ENCODE measurements around the gene ARHGEF39. TPM values are rescaled to one million over a fixed set of nuclear protein-coding genes. Genes with fewer than 3 reads are reported as not detected.

ARHGEF39 gene
- total RNA-seq, 1 donor from 2014 or later: not detected

GRCh38 chr9:35675732-35676392, 10.9 kb upstream of the ARHGEF39 start:
- no peak for DNase-seq (ENCODE audit: low read depth)

GRCh38 chr9:35675204-35675603, 10.2 kb upstream of the ARHGEF39 start:
- DNase-seq (ENCODE audit: low read depth): no peak

- no peak for DNase-seq (ENCODE audit: low read depth)
Observed at GRCh38 chr9:35674025-35674361, 9.0 kb upstream of the ARHGEF39 start.

GRCh38 chr9:35673132-35674024, 8.4 kb upstream of the ARHGEF39 start, which contains the start of gene CA9:
CA9 (plus strand) TSS chr9:35673928; CDS start chr9:35673960, 32 bp downstream.
- DNase-seq (ENCODE audit: low read depth): peak; percentile 48

GRCh38 chr9:35669331-35670145, 4.5 kb upstream of the ARHGEF39 start:
- peak; percentile 92 for DNase-seq (ENCODE audit: low read depth)

DNA sequence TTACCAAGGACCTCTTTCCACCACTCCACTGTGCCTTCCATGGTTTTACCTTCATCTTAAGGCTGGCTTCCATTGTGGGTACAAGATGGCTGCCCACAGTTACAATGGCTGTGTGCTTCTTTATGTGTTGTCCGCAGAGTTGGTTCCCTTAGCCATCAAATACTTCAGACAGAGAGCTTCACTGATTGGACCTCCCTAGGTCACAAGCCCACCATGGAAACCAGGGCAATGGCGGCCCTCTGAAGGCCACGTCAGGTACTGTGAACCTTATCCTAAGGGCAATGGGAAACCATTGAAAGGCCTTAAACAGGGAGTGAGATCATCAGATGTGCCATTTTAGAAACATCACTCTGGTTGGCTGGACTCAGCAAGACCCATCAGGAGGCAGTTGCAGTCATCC, 2.9 kb upstream of the ARHGEF39 start:
- DNase-seq (ENCODE audit: low read depth): no peak

- no peak for DNase-seq (ENCODE audit: low read depth)
Observed at GRCh38 chr9:35666549-35666948, 1.6 kb upstream of the ARHGEF39 start.

- peak; percentile 64 for DNase-seq (ENCODE audit: low read depth)
Observed at GRCh38 chr9:35666045-35666444, 1.1 kb upstream of the ARHGEF39 start.

GRCh38 chr9:35665471-35665818, 450 bp upstream of the ARHGEF39 start:
- no peak for DNase-seq (ENCODE audit: low read depth)

GRCh38 chr9:35662437-35662836, 2.6 kb downstream of the ARHGEF39 start:
- DNase-seq (ENCODE audit: low read depth): no peak

DNA sequence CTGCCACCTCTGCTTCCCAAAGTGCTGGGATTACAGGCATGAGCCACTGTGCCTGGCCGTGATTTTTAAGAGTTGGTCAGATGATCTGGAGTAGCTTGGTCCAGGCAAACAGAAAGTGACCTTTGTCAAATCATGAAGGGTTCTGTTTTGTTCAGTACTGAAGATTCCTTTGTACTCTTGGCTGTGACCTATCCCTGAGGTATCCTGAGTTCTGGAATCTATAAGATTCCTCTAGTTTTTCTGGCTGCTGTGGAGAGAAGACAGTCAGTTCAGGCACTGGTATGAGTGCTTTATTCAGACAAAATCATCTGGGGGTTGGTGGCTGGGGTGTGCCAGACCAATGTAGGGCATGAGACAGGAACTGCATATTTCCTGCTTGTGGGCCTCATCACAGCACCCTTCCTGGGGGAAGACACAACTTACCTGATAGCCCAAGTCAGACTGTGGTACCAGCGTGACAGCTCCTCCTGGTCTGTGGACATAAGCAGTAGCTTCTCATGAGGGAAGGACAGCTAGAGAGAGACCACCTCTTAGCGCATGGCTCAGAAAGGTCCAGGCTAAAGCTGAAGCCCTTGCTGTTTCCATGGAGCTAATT, 3.1 kb downstream of the ARHGEF39 start:
- no peak for DNase-seq (ENCODE audit: low read depth)

DNA sequence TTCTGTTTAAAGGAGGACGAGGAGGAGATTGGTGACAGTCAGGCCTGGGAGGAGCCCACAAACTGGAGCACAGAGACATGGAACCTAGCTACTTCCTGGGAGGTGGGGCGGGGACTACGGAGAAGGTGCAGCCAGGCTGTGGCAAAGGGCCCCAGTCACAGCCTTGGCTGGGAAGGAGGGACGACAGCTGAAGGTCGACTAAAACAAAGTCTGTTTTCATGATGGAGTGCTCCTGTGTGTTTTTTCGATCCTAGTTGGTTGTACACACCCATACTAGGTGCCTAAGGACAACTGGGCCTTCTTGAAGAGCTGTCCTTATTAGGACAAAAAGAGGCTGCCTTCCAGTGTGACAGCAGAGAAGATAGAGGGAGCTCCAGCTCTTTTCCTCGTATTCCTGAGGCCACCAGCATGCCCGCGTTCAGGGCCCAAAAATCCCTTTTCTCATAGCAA, 4.0 kb downstream of the ARHGEF39 start:
- peak; percentile 69 for DNase-seq (ENCODE audit: low read depth)

GRCh38 chr9:35659340-35659739, 5.7 kb downstream of the ARHGEF39 start:
- DNase-seq (ENCODE audit: low read depth): peak; percentile 75

DNA sequence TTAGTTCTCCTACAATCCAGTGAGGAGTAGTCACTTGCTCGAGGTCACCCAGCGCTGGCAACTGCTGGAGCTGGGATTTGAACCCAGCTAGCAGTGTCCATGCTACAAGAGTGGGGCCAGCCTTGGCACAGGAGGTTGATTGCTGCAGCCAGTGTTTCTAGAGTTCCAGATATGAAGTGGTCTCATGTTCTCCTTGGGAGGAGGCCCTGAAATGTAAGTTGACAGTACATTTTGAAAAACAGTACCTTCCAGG, 6.1 kb downstream of the ARHGEF39 start:
- DNase-seq (ENCODE audit: low read depth): peak; percentile 61

DNA sequence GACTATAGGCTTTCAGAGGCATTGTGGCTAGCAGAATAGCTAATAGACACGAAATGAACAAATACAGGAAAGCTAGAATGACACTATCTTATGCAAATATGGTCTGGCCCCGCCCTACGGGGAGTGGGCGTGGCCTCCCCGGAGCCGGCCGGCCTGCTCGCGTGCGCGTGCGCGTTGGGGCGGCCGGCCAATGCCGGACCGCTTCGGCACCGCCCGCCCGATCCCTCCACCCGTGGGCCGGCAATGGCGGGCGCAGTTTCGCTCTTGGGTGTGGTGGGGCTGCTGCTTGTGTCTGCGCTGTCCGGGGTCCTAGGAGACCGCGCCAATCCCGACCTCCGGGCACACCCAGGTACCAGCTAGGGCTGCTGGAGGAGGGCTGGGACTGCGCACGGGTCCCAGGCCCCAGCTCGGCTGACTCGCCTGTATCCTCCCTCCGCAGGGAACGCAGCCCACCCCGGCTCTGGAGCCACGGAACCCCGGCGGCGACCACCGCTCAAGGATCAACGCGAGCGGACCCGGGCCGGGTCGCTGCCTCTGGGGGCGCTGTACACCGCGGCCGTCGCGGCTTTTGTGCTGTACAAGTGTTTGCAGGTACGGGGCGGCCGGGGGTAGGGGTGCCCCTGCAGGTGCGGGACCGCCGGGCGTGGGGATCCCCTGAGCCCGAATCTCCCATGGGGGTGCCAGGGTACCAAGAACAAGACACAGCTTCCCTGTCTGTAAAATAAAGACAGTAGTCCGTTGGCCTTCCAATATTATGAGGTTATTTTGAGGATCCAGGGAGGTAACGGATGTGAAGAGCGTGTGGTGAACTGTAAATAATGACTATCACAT, 6.6 kb downstream of the ARHGEF39 start, which contains the start of gene CCDC107:
CCDC107 (plus strand) TSS at position 156 of the 831 bp plus-strand sequence; CDS start at position 244, 88 bp downstream.
- DNase-seq (ENCODE audit: low read depth): peak; percentile 84

GRCh38 chr9:35657546-35658136, 7.4 kb downstream of the ARHGEF39 start, which contains the start of gene RMRP:
RMRP (minus strand) TSS chr9:35658019.
- peak; percentile 99 for DNase-seq (ENCODE audit: low read depth)

DNA sequence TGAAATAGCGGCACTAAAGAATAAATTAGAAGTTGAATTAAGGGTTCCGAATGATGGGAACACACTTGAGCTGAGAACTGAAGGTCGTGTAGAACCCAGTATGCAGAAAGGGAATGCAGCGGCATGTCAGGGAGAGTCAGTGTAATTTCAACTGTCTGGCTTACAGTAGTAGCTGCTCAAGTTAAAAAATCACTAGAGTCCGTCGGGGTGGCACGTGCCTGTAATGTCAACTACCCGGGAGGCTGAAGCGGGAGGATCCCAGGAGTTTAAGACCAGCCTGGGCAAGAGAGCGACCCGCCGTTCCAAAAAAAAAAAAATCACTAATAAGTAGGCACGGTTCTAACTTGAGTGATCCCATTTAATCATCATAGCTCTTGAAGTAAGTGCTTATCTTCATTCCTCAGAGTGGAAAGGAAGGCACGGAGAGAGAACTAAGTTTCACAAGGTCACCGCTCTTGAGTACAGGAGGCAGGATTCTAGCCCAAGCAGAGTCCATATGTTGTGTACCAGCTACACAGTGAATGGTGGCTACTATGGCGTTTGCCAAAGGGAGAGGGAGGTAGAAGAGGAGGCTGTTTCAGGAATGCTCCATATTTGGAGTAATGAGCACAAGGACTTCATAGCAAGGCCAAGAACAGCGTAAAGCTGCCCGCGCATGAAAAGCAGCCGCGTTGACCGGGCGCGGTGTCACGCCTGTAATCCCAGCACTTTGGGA, 8.0 kb downstream of the ARHGEF39 start:
- DNase-seq (ENCODE audit: low read depth): no peak

DNA sequence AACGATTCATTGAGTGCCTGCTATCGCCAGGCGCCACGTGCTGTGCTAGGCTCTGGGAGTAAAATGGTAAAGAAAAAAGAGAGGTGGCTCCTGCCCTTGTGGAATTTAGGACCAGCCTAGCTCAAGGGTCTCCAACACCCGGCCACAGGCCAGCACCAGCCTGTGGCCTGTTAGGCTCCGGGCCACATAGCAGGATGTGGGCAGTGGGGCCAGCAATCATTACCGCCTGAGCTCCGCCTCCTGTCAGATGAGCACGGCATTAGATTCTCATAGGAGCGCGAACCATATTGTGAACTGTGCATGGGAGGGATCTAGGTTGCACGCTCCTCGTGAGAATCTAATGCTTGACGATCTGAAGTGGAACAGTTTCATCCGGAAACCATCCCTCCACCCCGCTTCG, 8.6 kb downstream of the ARHGEF39 start:
- no peak for DNase-seq (ENCODE audit: low read depth)

GRCh38 chr9:35653611-35654010, 11.4 kb downstream of the ARHGEF39 start:
- no peak for DNase-seq (ENCODE audit: low read depth)
